Keratinocyte (primary cell): ENCODE results near the gene PLXND1.

Experiments
- CTCF ChIP-seq, 3 experiments: IDR thresholded peaks in 1 of 3; conservative IDR thresholded peaks in 1 of 3; optimal IDR thresholded peaks in 1 of 3; 2 replicates in 2 of 3; 3 replicates in 1 of 3; pipeline versions ENCODE3 to v1.5.1; 2011; ENCODE audit warnings: low read length in 3 of 3, mild to moderate bottlenecking in 3 of 3, moderate library complexity in 2 of 3, control low read depth in 1 of 3, inconsistent platforms in 1 of 3; ENCODE audit not compliant: insufficient read depth in 2 of 3; ENCODE audit errors: extremely low read depth in 1 of 3
- EZH2 ChIP-seq: IDR thresholded peaks from one replicate; pipeline ENCODE4 v1.6.1; 2012; ENCODE audit warnings: inconsistent platforms, mild to moderate bottlenecking, low read length, moderate library complexity

GRCh38 chr3:129583289-129583688 is 23.2 kb downstream of the PLXND1 start:
- no peak for TF ChIP-seq CTCF (optimal IDR thresholded peaks at IDR 0.05 in 1 of 3, IDR thresholded peaks at IDR 0.05 in 1 of 3, conservative IDR thresholded peaks at IDR 0.05 in 1 of 3; ENCODE audit: extremely low read depth in 1 of 3, insufficient read depth in 2 of 3, low read length in 3 of 3)
- no peak for TF ChIP-seq EZH2
